OCI-LY7 (cell line): ENCODE measurements around the gene ELP1.

ENCODE experiments used
- CTCF ChIP-seq: fragments of 200-600 bp; sonication (generic); conservative IDR thresholded peaks from 2 replicates; pipeline ENCODE4 v1.5.1; 2014; ENCODE audit warnings: mild to moderate bottlenecking, antibody characterized with exemption, low read length, moderate library complexity, mixed read lengths
- EZH2phosphoT487 ChIP-seq: fragments of 200-600 bp; sonication (generic); IDR thresholded peaks from 2 replicates; pipeline ENCODE4 v1.6.1; 2018; ENCODE audit warnings: low read depth, borderline replicate concordance, mild to moderate bottlenecking, mixed run types, antibody characterized with exemption, low read length, moderate library complexity, mixed read lengths

GRCh38 chr9:108933231-108933717, 650 bp downstream of the ELP1 start:
- TF ChIP-seq CTCF = no peak
- no peak for TF ChIP-seq EZH2phosphoT487
